Pancreas (tissue), 10 donors: ENCODE measurements around the gene ZNF672. TPM values are rescaled to one million over a fixed set of nuclear protein-coding genes. Genes with fewer than 3 reads are reported as not detected.

Experiments
- ATAC-seq, 4 donors: fragments of 200-7000 bp; cut with Tn5 transposase; one replicate each; pipeline versions ENCODE4 v1.8.0 to v1.9.1; 2020; ENCODE audit warnings: mild to moderate bottlenecking in 4 of 4, moderate library complexity in 4 of 4
- DNase-seq, 6 donors: peaks; one replicate each; pipeline ENCODE4 v3.0.0-alpha.2; 2020
- FAIRE-seq: peaks from 2 replicates; lab custom pipeline; 2012; peaks lifted over from hg19 to GRCh38; lab: Jason Lieb, UNC
- H3K27ac ChIP-seq, 4 donors: fragments of 200-600 bp; sonication (generic); 1 replicate in 3 of 4; 2 replicates in 1 of 4; pipeline versions ENCODE4 v1.5.0 to v1.8.0; 2020
- H3K27me3 ChIP-seq, 4 donors: fragments of 200-600 bp; one replicate each; pipeline ENCODE4 v1.8.0; 2021
- H3K36me3 ChIP-seq, 3 donors: fragments of 200-600 bp; sonication (generic) in 1 of 3; one replicate each; pipeline versions ENCODE4 v1.5.0 to v1.8.0; 2020 to 2021
- H3K4me1 ChIP-seq, 3 donors: fragments of 200-600 bp; one replicate each; pipeline ENCODE4 v1.8.0; 2021
- H3K4me3 ChIP-seq, 4 donors: fragments of 200-600 bp; sonication (generic) in 2 of 4; one replicate each; pipeline versions ENCODE4 v1.5.0 to v1.8.0; 2020 to 2021
- H3K9me3 ChIP-seq, 4 donors: fragments of 200-600 bp; one replicate each; pipeline ENCODE4 v1.8.0; 2021
- WGBS, 2 donors: extraction: QIAGEN DNeasy Blood & Tissue Kit; methylation state at CpG; one replicate each; pipeline ENCODE4 v1.1.7; 2013; 5-methylcytosine and 5-hydroxymethylcytosine counted together
- intact Hi-C, 3 donors: fragments of 100-400 bp; cut with DNase I; formaldehyde crosslinking; loops; one replicate each; pipeline versions ENCODE4 v1.11.1 to v1.14.2; 2022
- polyA plus RNA-seq, 2 donors: library from polyadenylated mRNA; stranded (reverse); fragments of 200-250 nt; gene quantifications; one replicate each; pipeline ENCODE4 v1.2.3, GENCODE V29; 2013
- total RNA-seq, 6 donors: library from RNA; stranded (reverse); fragmentation: NEBNext Ultra II Directional in 4 of 6; extraction: Animal tissue kit (Norgen Biotek cat#: 25700) in 4 of 6; gene quantifications; one replicate each; pipeline versions ENCODE4 v1.2.1 to v1.2.4, GENCODE V29; 2021 to 2023
- TF ChIP-seq, protein P1 (sequence below), 4 donors: fragments of 200-600 bp; sonication (generic) in 3 of 4; IDR thresholded peaks; one replicate each; pipeline versions ENCODE4 v1.5.0 to v1.8.0; 2021; ENCODE audit warnings: antibody characterized with exemption in 4 of 4
- donor health status: healthy with polysubstance abuse.
- donor health status: DM: no; HTN: no; CAD: no; lungs with moderate emphysema.
- donor health status: DM: no; HTN: no; CAD: no.
- donor health status: control.
- donor health status: control.
- donor health status: Bipolar disorder and iron deficiency.
- donor health status: DM: yes; HTN: yes; CAD: no.
- donor health status: DM: no; HTN: no; CAD: no.
- donor health status: DM: no; HTN: no; CAD: no.
- donor health status: DM: yes; HTN: yes; CAD: no.

The ZNF672 gene
- total and polyA plus RNA-seq, 8 donors, result 9.7 to 22.6 (median 15.1) TPM

DNA sequence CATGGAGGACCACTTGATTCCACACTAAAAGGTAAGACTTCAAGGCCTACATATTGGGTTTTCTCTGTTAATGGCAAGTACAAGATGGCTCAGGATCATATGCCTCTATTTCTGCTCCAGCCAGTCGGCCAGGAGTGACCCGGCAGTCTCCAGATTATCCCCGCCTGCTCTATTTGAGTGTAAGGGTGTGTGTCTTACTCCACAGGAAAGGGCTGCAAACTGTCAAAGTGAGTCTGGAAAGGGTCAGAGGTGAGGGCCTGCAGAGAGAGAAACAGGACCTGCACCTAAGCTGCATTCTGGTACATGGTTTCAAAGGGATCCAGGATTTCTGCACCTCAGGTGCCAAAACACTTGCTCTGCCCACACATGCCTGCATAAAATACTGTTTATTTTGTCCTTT is 11.6 kb downstream of the ZNF672 start:
- no peak for ATAC-seq
- H3K4me3 ChIP-seq, result no peak overlapping the region
- intact Hi-C loops, result no loop called here
- TF ChIP-seq, protein P1, sequence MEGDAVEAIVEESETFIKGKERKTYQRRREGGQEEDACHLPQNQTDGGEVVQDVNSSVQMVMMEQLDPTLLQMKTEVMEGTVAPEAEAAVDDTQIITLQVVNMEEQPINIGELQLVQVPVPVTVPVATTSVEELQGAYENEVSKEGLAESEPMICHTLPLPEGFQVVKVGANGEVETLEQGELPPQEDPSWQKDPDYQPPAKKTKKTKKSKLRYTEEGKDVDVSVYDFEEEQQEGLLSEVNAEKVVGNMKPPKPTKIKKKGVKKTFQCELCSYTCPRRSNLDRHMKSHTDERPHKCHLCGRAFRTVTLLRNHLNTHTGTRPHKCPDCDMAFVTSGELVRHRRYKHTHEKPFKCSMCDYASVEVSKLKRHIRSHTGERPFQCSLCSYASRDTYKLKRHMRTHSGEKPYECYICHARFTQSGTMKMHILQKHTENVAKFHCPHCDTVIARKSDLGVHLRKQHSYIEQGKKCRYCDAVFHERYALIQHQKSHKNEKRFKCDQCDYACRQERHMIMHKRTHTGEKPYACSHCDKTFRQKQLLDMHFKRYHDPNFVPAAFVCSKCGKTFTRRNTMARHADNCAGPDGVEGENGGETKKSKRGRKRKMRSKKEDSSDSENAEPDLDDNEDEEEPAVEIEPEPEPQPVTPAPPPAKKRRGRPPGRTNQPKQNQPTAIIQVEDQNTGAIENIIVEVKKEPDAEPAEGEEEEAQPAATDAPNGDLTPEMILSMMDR (IDR thresholded peaks at IDR 0.05), result no peak
- no peaks in the 10 kb centered on the region for H3K27me3 ChIP-seq
- no peak for DNase-seq
- FAIRE-seq, result no peak
- peaks cover 3 to 41% (median 20%) of the 10 kb centered on the region in 3 donors for H3K36me3 ChIP-seq
- H3K27ac ChIP-seq, result no peak overlapping the region
- H3K4me1 ChIP-seq, result no peaks in the 10 kb centered on the region
- 88 to 94% methylated on average over 3 of the region's 3 CpGs for WGBS, 2 donors
- H3K9me3 ChIP-seq, result no peaks in the 10 kb centered on the region

DNA sequence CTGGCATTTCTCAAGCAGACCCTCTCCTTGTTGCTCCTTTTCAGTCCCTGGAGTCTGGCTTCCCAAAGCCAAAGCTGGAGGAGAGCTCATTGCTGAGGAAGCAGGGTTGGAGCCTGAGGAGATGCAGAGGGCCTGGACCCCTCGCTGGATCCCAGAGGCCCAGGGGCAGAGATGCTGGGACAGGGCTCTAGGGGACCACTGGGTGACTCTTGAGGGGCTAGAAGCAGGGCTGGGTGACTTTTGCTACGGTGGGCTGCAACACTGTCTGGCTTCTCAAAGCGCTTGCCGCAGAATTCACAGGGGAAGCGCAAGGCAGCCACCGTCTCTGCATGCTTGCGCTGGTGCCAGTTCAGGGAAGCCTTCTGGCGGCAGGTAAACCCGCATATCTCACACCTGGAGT is 12.1 kb downstream of the ZNF672 start:
- H3K27me3 ChIP-seq, result no peaks in the 10 kb centered on the region
- no peak for ATAC-seq
- peak in 2 of 6 donors; percentile 12 to 34 for DNase-seq
- no peaks in the 10 kb centered on the region for H3K4me1 ChIP-seq
- H3K9me3 ChIP-seq, result no peaks in the 10 kb centered on the region
- no peak overlapping the region for H3K4me3 ChIP-seq
- WGBS, 2 donors, result 90 to 94% methylated on average over 9 of the region's 9 CpGs
- no peak overlapping the region for H3K27ac ChIP-seq
- intact Hi-C loops, result no loop called here
- peaks cover 3 to 37% (median 20%) of the 10 kb centered on the region in 3 donors for H3K36me3 ChIP-seq
- TF ChIP-seq, protein P1 (IDR thresholded peaks at IDR 0.05), result no peak
- no peak for FAIRE-seq

DNA sequence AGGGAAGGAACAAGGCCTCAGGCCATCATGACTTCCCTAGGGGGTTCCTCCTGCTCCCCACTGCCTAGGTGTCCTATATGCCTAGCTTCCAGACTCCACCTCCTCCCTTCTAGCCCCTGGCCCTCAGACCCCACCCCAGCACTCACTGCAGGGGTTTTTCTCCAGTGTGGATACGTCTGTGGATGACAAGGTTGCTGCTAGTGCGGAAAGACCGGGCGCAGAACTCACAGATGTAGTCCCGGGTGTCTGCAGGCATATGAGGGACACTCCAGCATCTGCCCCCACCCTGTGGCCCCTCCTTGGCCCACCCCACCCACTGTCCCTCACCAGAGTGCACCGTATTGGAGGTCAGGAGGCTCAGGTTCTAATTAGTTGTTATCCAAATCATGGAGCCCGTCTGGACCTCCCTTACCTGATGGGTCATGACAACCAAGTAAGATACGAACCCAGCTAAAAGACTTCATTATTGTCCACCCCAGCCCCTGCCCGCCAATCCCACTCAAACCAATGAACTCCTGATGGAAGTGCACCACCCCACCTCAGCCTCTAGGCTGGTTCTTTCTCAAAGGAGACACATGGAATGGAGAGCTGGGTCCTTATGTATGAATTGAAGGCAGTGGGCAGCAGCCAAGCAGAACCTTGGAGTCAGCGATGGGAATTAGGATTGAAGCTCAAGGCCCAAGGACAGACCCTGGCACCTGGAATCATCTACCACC is 12.7 kb downstream of the ZNF672 start:
- no peaks in the 10 kb centered on the region for H3K9me3 ChIP-seq
- H3K36me3 ChIP-seq, result peaks cover 3 to 31% (median 20%) of the 10 kb centered on the region in 3 donors
- no peaks in the 10 kb centered on the region for H3K27me3 ChIP-seq
- no peak overlapping the region for H3K4me3 ChIP-seq
- TF ChIP-seq, protein P1 (IDR thresholded peaks at IDR 0.05), result no peak
- no peak for FAIRE-seq
- H3K4me1 ChIP-seq, result no peaks in the 10 kb centered on the region
- DNase-seq, result peak in 2 of 6 donors; percentile 8 to 57
- 82 to 83% methylated on average over 10 of the region's 10 CpGs for WGBS, 2 donors
- peak in 1 of 4 donors; percentile 4 for ATAC-seq
- intact Hi-C loops, result no loop called here
- no peak overlapping the region for H3K27ac ChIP-seq

DNA sequence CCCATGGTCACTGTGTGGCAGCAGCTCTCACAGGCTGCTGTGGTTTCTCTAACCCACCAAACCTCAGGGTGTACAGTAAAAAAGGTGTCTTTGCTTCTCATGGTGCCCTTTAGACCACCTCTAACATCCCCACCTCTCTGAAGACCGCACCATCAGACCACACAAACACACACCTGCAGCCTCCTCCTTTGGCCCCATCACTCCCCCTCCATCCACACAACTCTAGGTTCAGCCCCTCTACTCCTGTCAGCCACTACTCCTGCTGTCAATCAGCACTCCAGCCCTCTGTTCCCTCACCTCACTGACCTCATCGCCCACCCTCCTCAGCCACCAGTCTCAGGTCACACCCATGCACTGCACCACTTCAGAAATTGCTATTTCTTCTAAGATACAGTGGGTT is 13.4 kb downstream of the ZNF672 start:
- FAIRE-seq, result no peak
- DNase-seq, result no peak
- intact Hi-C loops, result no loop called here
- H3K4me3 ChIP-seq, result no peak overlapping the region
- no peaks in the 10 kb centered on the region for H3K9me3 ChIP-seq
- no peak for ATAC-seq
- no peaks in the 10 kb centered on the region for H3K27me3 ChIP-seq
- WGBS, 2 donors, result 91 to 93% methylated on average over 2 of the region's 2 CpGs
- no peaks in the 10 kb centered on the region for H3K4me1 ChIP-seq
- TF ChIP-seq, protein P1 (IDR thresholded peaks at IDR 0.05), result no peak
- H3K36me3 ChIP-seq, result peaks cover 3 to 25% (median 16%) of the 10 kb centered on the region in 3 donors
- H3K27ac ChIP-seq, result no peak overlapping the region
